ENCODE data around the gene MRM1.

- TF ChIP-seq, protein P1, sequence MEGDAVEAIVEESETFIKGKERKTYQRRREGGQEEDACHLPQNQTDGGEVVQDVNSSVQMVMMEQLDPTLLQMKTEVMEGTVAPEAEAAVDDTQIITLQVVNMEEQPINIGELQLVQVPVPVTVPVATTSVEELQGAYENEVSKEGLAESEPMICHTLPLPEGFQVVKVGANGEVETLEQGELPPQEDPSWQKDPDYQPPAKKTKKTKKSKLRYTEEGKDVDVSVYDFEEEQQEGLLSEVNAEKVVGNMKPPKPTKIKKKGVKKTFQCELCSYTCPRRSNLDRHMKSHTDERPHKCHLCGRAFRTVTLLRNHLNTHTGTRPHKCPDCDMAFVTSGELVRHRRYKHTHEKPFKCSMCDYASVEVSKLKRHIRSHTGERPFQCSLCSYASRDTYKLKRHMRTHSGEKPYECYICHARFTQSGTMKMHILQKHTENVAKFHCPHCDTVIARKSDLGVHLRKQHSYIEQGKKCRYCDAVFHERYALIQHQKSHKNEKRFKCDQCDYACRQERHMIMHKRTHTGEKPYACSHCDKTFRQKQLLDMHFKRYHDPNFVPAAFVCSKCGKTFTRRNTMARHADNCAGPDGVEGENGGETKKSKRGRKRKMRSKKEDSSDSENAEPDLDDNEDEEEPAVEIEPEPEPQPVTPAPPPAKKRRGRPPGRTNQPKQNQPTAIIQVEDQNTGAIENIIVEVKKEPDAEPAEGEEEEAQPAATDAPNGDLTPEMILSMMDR (conservative IDR thresholded peaks at IDR 0.05 in 1 of 2, IDR thresholded peaks at IDR 0.05 in 1 of 2; ENCODE audit: extremely low read depth in 1 of 2, insufficient read depth in 1 of 2, low read depth in 1 of 2, low read length in 2 of 2): no peak
- no peak for TF ChIP-seq EZH2 (IDR thresholded peaks at IDR 0.05; ENCODE audit: borderline replicate concordance, low read length)
Measured at GRCh38 chr17:36612323-36612722, 10.9 kb downstream of the MRM1 start.

All from mammary epithelial cell (primary cell).